ENCODE measurements around the gene RUBCN. TPM values are rescaled to one million over a fixed set of nuclear protein-coding genes. Genes with fewer than 3 reads are reported as not detected.
"Not testable (repeated sequence)": the region's sequence is repeated elsewhere in the genome, so short reads cannot be mapped to it uniquely, and the experiment has no call there.

RUBCN gene
- total RNA-seq, 1 experiment from 2014 or later: 42.2 TPM

DNA sequence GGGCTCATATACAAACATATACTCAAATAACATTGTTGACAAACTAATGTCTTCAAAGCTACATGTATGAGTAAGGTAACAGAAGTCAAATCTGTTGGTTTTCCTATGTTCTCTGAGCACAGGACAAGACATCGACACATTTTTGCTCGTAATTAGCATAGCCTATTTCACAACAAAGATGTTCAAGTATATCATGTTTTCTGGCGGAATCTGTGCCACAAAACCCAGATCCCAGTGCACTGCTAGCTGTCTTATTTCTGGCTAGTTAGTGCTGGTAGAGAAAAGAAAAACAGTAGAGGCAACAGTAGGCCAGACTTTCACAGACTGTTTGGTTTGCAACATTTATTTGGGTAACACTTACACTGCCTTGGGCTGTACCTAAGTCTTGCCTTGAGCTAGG, 51.2 kb downstream of the RUBCN start:
- no peak for DNase-seq (ENCODE audit: low spot score)

DNA sequence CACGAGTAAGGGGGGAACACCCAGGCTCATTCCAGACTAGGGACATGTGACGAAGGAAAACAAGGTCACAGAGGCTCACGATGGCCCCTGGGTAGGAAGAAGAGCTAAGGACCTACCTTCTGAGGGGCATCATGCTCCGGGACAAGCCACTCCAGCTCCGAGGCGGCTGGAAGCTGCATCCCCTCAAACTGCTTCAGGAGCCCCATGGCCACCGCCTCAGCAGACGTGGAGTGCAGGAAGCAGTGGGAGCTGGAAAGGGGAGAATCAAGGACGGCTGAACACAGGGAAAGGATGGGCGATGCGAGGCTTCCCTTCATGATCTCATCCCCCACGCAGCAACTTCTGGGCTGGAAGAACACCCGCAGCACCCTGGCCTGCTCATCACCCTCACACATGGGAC, 53.5 kb downstream of the RUBCN start:
- no peak for DNase-seq (ENCODE audit: low spot score)

DNA sequence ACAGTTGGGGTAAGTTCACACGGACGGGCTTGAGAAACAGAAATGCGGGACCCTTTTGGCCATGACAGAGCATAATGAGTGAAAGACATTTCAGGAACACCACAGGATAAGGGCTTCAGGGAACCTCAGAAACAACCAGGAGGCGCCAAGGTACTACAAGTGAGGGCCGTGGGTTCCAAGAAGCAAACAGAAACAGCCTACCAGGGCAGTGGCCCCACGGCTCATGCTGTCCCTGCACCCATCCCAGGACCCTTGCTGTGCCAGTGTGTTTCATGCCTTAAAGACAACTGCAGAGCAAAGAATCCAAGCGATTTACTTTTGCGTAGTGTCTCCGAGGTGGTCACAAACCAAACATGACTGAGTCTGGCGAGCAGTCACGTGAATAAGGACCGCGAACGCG, 54.0 kb downstream of the RUBCN start:
- DNase-seq (ENCODE audit: low spot score): no peak

DNA sequence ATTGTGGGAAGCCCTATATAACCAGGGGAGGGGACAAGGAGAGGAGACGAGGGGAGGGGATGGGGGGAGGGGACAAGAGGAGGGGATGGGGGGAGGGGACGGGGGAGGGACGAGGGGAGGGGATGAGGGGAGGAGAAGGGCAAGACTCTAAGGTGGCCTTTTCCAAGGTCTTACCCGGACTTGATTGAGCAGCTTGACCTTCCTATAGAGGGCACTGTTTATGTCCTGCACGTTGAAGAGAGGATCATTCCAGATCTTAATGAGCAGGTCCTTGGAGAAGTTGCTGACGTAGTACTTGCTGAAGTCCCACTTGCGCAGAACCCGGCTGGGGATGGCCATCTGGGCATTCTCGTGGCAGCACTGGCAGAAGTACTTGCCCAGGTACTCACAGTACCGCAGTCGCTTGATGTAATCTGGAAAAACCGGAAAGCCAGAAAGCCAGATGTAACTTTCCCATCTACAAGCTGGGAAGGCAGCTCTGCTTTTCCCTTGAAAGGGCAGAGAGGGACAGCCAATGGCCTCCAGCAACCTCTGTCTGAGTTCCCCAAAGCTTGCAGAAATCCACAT, 55.7 kb downstream of the RUBCN start:
- DNase-seq (ENCODE audit: low spot score): no peak

DNA sequence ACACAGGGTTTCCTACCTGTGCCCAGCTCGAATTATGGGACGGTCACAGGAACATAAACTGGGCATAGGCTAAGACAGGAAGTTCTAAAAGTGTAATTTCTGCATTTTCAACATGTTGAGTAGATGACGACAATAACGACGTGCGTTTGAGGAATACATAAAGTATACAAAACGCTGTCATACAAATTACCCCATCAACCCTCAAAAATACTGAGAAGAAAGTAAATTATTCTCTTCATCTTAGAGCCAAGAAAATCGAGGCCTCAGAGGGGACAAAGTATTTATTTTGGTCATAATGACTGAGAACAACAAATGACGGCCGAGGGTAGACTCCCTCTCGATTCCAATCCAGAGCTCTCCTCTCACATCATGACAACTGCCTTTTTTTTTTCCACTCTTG, 60.8 kb downstream of the RUBCN start:
- no peak for DNase-seq (ENCODE audit: low spot score)

DNA sequence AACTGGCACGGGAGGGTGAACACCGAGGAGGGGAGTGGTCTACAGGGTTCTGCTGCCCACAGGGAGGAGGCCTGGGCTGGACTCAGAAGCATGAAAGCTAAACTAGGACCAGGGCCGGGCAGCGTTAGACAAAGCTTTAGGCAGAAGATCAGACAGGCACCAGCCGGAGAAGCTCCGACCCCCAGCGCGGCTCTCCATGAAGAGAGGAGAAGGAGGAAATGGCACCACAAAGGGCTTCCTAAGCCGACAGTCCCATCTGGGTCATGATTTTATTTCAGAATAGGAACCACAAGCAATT, 61.2 kb downstream of the RUBCN start:
- DNase-seq (ENCODE audit: low spot score): no peak

DNA sequence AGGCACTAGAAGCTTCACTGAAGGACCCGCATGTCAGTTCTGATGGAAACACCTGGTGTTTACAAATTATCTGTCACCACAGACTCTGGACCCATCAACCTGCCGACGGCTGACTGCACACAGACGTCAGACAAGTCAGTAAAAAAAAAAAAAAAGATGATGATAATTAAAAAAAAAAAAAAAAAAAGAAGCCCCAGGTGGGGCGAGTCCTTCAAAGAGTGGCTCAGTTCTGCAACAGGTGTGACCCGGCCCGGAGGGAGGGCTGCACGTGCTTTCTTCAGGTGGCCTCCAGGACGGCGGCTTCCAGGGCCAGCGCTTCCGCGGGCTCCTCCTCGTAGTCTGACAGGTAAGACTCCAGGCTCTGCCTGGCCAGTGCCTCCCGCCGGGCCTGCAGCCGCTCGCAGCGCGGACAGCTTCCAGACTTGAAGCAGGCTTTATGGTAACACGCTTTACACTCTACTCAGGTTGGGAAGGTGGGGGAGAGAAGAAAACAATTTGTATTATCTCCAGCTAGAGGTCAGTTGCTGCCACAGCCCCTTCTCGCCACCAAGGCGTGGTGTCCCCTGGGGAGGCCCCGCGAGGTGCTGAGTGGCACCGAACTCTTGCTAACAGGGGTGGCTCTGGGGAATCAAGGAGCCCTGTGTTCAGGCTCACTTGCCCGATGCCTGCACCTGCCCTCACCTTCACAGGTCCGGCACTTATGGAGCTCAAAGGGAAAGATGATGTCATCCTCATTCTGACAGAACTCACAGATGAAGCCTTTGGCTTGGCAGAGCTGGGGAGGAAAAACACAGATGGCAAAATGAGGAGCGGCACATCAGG, 61.8 kb downstream of the RUBCN start:
- DNase-seq (ENCODE audit: low spot score): no peak

DNA sequence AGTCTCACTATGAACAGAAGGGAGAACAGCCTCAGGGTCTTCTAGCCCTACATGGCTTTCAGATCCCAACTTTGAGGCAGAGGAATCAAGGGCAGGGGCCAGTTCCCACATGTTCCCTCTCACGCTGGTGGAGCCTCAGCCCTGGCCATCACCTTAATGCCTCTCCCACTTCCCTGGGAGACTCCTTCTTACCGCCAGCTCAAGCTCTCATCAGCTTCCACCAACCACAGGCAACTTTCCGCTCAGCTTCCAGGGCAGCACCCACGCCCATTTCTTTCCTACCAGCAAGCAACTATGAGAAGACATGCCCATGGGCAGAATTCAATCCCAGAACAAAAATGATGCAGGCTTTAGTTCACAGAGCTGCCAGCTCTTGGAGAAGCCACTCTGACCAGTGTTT, 63.5 kb downstream of the RUBCN start:
- no peak for DNase-seq (ENCODE audit: low spot score)

DNA sequence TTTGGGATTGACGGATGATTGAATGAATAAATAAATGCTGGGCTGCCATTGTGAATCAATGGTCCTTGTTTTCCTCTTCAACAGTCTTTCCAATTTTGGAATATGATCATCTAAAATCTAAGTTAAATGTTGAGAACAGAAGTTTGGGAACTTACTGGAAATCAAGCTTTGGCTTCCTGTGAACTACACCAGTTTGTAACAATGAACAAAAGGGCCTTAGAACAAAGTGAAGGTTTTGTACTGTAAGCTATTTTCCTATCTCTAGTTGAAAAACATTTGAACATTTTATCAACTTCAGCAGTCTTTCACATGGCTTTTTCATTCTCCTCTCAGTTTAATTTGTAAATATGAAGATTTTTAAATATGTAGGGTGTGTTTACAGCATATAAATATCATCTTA, 66.3 kb downstream of the RUBCN start:
- no peak for DNase-seq (ENCODE audit: low spot score)

DNA sequence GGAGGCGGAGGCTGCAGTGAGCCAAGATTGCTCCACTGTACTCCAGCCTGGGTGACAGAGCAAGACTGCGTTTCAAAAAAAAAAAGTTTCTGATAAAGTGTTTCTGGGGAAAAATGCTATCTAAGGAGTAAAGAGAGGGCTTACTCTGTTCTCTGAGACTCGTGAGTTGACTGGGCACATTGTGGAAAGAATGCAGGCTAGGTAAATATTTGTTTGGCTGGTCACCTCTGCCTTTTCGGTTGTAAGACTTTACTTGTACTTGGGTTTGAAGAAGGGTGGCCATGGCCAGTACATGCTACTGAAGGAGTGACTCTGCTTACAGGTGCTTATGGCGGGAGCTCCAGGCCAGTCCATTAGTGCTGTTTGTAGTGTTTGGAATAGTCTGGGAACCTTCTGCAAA, 68.7 kb downstream of the RUBCN start:
- DNase-seq (ENCODE audit: low spot score): no peak

DNA sequence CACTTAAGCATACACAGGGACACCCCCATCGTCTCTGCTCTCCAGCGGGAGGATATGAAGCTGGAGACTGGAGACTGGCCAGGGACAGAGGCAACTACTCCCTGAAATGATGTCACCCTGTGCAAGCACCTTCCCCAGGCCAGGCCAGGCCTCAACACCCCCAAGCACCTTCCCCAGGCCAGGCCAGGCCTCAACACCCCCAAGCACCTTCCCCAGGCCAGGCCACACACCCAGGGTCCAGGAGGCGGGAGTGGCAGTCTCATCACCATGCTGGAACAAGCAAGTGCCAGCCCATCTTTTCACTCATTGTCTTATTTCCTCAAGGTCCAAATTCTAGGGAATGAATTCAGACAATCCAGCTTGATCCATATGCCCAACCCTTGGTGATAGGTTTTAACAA, 69.4 kb downstream of the RUBCN start:
- DNase-seq (ENCODE audit: low spot score): not testable (repeated sequence)

DNA sequence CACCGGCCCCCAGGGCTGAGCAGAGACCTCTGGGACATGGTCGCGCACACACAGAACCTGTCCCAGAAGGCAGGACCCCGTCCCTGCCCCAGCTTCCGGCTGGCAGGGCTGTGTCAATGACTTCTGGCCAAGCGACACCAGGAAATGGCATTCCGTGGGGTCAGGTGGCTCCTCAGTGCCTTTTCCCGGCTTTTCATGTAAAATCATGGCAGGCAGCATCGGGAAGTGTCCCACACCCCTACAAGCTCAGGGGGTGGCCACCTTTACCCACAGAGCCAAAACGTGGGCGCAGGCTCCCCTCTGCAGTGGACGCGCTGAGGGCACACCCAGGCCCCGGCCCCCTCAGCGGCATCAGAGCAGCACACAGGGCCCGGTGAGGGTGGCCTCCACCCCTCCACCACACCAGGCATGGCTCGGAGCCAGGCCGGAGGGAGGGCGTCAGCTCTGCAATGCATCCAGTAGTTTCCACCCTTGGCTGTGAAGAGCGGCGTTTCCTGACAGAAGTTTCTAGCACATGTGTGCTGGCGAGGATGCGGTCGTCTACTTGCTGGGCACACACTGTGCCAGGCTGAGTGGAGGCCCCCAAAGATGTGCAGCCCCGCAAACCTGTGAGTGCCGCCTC, 70.4 kb downstream of the RUBCN start:
- not testable (repeated sequence) for DNase-seq (ENCODE audit: low spot score)

DNA sequence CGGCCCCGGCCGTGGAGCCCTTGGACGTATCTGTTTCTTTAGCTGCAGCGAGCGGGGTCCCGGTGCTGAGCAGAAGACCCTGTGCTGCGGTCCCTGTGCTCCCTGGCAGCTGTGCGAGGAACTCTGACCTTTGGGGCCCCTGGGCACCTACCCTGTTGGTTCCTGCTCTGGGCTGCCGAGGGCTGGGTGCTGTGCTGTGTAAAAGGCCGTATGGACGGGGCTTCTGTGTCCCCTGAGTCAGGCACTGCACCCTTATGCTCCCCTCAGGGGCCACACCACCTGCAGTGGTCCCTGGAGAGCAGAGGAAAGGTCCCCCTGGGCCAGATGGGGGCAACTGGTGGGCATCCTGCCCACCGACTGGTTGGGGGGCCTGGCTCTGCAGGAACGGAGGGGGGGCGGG, 71.2 kb downstream of the RUBCN start:
- DNase-seq (ENCODE audit: low spot score): not testable (repeated sequence)

DNA sequence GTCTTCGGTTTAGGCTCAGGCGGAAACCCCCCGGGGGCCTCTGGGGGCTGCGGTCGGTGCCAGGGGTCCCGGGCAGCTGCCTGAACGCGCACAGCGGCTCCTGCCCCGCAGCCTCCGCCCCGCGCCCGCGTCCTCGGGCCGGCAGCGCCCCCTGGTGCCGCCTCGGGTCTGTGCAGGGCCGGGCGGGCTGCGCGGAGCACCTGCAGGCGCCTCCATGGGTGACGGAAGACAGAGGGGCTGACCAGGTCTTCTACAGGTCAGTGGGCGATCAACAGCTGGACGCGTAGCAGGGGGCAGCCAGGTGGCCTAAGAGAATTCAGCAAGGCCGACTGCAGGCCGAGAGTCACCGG, 71.6 kb downstream of the RUBCN start:
- DNase-seq (ENCODE audit: low spot score): not testable (repeated sequence)

DNA sequence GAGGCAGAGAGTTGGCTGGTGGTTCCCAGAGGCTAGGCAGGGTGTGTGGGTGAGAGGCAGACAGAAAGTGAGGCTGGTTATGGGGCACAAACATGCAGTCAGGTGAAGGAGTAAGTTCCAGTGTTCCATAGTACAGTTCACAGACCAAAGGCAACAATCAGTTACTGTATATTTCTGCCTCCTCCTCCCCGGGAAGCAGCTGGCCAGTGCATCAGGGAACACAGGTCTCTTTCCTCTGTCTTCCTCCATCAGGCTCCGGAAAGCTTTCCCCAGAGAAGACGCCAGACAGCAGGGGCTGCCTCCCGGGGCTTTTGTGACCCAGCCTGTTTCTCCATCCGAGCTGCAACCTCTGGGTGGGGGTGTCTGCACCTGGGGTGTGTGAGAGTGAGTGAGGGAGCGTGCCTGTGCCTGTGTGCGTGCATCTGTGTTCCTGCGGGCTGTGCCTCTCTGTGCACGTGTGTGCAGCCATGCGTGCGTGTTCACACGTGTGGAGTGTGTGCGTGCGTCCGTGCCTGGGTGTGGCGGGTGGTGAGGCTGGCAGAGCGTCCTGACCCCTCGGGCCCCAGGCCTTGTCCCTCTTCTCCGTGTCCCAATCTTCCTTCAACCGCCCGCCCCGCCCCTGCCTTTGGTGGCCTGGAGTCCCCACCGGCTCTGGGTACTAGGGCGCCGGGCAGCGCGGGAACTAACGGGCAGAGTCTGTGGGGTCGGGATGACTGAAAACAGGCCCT, 72.1 kb downstream of the RUBCN start:
- DNase-seq (ENCODE audit: low spot score): not testable (repeated sequence)

DNA sequence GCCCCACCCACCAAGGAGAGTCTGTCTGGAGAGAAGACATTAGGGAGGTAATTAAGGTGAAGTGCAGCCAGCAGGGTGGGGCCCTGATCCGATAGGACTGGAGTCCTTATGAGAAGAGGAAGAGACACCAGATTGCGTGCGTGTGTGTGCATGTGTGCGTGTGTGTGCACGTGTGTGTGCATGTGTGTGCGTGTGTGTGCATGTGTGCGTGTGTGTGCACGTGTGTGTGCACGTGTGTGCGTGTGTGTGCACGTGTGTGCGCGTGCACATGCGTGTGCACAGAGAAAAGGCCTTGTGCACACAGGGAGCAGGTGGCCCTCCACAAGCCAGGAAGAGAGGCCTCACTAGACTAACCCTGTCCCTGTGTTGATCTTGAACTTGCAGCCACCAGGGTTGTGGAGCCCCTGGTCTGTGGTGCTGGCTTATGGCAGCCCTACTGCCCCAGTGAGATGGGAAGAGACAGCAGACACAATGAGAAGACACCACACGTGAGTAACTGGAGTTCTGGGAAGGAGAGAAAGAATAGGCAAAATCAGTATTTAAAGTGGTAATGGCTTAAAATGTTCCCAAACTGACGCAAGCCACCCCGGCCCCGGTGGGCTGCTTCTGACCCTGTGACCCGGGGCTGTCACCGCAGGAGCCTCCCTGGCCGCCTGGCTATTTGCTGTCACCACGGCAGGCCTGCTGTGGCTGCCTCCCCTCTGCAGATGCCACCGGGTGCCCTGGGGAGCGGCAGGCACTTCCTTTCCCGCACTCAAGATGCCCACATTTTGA, 73.2 kb downstream of the RUBCN start:
- DNase-seq (ENCODE audit: low spot score): not testable (repeated sequence)

DNA sequence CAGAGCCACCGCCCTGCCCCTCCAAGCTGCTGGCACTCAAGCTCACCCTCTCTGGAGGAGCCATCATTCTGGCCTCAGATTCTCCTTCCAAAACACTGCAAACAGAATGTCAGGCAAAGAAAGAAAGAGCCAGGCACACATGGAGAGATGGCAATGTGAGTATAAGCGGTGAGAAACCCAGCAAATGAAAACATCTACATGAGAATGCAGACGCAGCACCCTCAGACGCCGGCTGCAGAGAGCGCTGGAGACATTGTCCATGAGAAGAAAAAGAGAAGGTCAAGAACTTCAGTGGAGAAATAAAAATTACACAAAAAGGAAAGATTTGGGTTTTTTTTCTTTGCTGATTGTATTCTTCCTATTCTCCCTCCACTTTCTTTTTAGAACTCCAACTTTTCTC, 74.4 kb downstream of the RUBCN start:
- DNase-seq (ENCODE audit: low spot score): not testable (repeated sequence)

DNA sequence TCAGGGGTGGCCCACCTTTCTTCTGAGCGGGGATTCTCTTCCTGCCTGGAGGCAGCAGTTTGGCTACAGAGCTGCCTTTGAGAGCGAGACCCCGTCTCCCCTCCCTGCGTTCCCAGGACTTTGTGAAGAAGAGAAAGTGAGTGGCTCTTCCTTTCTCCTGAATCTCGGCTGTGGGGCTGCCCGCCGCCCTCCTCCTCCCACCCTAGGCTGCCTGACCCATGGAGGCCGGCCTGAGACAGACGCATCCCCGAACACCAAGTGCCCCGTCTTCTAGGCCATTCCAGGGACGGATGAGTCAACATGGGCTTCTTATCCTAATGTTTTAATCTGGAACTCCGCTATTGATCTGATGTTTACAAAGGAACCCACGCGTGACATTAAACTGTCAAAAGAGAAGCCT, 74.8 kb downstream of the RUBCN start:
- DNase-seq (ENCODE audit: low spot score): not testable (repeated sequence)

DNA sequence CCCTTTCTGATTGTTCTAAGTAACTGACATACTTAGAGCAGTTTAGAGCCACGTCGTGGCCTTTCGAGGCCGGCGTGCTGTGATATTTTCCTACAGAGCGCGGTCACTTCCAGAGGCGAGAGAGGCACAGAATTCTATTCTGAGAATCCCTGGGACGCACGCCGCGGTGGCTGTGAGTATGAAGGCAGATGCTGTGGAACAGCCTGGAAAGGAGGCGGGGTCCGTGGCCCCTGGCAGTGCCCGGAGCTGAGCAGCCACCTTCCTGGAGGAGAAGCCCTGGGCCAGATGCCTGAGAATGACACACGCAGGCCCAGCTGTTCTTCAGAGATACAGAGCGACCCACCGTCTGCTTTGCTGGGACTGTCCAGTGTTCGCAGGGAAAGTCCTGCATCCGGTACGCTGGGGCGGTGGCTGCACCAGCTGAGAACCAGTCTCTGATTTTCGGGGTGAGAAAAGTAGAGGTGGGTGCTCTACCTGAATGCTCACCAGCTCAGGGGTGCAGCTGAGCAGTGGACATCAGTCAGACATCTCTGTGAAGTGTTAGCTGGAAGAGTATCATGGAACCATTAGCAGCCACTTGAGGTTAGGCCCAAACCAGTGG, 75.4 kb downstream of the RUBCN start:
- not testable (repeated sequence) for DNase-seq (ENCODE audit: low spot score)

DNA sequence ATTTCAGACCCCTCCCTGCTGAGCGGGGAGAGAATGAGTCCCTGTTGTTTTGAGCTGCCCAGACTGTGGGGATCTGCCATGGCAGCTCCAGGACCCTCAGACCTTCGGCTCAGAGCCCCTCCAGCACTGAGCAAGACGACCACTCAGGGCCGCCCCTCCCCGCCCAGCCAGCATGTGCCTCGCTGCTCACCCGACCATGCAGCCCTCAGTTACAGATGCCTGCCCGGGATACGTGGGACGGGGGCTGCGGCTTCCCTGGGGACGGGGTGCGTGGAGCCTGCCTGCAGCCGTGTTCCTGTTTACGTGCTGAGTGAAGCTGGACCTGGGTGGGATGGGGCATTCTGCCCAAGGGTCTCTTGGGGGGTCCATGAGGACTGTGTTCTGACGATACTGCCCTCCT, 77.0 kb downstream of the RUBCN start:
- not testable (repeated sequence) for DNase-seq (ENCODE audit: low spot score)

DNA sequence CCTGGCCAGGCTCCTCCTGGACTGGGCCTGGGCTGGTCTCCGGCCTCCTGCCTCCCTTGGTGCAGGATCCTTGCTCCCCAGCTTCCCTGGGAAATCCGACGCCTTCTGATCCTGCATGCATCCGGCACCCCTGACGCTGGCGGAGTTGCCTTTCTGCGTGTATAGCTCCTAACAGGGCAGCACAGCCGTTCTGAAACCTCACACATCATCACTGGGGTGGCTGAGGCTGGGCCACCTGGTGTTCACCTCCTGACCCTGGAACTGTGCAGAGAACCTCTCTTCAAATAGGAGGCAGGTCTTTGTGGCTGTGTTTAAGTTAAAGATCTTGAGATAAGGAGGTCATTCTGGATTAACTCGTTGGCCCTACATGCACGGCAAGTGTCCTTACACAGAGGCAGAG, 77.6 kb downstream of the RUBCN start:
- DNase-seq (ENCODE audit: low spot score): not testable (repeated sequence)

DNA sequence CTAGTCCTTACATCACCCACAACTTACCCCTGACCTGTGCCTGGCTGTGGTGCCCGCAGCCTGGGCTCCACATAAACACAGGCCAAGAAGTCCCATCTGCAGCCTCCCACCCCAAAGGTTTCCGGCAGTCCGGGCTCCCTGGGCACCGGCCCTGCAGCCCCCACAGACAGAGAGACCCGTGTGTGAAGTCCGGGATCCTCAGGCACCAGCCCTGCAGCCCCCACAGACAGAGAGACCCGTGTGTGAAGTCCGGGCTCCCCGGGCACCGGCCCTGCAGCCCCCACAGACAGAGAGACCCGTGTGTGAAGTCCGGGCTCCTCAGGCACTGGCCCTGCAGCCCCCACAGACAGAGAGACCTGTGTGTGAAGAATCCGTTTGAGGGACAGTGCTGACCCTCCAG, 78.0 kb downstream of the RUBCN start:
- not testable (repeated sequence) for DNase-seq (ENCODE audit: low spot score)
